Measurements from ENCODE around the gene CUL9.

The CUL9 gene

DNA sequence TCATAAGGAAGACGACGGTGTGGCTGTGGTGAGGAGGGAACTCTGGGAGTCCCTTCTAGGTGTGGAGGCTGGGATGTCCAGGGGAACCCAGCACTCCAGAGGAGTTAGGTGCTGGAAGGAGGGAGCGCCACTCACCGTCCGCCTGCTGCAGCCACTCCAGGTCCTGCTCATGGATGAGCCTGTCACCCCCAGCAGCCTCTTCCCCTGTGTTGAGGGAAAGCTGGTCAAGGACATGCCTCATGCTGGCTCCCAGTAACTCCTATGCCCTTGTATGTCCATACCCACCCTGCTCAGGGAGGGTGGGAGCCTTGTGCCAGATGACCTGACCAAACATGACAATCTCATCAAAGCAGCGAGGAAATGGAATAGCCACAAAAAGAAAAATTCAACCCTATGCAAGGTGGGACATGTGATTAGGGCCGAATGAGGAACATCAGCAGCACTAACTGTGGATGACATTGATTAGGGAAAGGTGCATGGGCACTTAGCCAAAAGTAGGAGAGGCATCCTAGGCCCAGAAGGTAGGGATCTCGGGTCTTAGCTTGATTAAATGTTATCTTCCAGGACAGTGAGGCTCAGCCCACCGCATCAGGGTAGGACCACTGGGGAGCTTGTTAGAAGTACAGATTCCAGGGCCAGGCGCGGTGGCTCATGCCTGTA, 44.3 kb downstream of the CUL9 start:
- in situ Hi-C loops (cut with MboI; ENCODE audit: low sequenced_read_pairs), result no loop called here

DNA sequence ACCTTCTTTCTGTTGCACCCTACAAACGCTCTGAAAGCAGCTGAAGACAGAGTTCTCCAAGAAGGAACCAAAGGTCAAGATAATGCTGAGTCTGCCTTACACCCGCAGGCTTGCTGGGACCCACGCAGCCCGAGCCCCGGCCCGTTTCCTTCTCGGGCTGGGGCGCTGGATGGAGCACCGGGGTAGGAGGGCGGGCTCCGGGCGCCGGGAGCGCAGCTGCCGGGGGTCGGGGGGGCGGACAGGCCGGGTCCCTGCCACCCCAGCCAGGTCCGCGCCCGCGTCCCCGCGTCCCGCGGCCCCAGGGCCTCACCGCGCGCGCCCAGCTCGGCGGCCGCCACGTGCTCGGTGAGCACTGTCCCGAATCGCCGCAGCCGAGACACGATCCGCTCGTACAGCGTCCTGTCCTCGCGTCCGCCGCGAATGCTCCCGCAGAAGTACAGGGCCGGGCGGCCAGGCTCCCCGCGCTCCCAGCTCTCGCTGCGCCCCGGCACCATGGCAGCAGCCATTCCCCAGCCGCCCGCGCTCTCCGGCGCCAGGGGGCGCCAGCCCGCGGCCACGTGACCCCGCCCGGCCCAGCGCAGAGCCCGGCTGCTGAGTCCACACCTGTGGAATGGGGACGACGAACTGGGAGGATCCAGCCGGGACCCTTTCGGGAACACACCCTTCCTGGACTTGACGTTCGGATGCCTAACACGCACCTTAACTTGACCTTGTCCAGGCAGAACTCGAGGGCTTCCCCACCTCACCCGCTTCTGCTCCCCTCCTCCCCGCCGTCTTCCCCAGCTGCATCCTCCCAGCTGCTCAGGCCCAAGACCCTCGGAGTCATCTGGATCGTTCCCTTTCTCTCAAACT, 47.2 kb downstream of the CUL9 start, which contains the start of gene DNPH1:
DNPH1 (minus strand) TSS at position 531 of the 852 bp plus-strand sequence; CDS start at position 506, 25 bp downstream.
- in situ Hi-C loops (cut with MboI; ENCODE audit: low sequenced_read_pairs), result no loop called here

DNA sequence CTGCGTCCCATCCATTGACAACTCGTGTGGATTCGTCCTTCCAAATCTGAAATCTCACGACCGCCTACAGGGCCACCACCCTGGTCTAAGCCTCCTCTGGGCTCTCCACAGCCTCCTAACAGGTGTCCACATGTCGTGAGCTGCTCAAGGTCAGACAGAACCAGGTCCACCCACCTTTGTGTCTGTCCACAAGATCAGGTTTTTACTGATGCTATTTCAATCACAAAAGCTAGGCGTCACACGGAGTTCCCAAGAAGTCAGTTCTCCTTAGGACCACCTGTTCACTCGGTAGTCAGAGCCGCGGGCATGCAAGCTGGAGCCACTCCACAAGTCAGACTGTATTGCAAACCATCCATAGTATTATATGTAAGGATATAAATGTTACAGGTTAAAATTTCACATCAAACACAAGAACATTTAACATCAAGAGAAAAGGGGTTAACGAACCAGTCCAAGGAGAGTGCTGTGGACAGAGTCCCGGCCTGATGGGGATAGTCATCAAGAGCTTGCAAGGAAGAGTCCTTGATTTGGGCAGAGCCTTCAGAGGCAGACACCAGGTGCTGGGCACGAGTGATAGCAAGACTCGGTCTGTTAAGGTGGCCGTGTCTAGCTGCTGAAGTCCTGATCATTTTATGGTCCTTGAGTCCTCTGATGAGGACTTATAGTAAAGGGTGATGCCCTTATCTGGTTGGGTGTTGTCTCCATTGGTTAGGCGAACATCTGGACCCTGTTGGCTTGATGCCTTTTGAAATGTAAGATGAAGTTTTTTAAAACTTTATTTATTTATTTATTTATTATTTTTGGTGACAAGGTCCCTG, 48.0 kb downstream of the CUL9 start:
- in situ Hi-C loops (cut with MboI; ENCODE audit: low sequenced_read_pairs), result no loop called here

DNA sequence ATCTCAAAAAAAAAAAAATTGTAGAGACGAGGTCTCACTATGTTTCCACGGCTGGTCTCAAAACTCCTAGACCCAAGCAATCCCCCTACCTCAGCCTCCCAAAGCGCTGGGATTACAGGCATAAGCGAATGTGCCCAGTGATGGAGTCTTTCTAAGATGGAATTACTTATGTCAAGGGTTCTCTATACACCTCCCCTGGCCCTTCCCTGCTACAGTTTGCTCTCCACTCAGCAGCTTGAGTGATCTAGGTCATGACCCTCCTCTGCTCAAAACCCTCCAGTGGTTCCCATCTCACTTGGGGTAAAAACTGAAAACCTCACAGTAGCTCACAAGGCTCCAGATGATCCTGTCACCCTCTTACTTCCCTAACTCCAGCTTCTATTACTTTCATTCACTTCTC, 49.1 kb downstream of the CUL9 start:
- in situ Hi-C loops (cut with MboI; ENCODE audit: low sequenced_read_pairs), result no loop called here

DNA sequence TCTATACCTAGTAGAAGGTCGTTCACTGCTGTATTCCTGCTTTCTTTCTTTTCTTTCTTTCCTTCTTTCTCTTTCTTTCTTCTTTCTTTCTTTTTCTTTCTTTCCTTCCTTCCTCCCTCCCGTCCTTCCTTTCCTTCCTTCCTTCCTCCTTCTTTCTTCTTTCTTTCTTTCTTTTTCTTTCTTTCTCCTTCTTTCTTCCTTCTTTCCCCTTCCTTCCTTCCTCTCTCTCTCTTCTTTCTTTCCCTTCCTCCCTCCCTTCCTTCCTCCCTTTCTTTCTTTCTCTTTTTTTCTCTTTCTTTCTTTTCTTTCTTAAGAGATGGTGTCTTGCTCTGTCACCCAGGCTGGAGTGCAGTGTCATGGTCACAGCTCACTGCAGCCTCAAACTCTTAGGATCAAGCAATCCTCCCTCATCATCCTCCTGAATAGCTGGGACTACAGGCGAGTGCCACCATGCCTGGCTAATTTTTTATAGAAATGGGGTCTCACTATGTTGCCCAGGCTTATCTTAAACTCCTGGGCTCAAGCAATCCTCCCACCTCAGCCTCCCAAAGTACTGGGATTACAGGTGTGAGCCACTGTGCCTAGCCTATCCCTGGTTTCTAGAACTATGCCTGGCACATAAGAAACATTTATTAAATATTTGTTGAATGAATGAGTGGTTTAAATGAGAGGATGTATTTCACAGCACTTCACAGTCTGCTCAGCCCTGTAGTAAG, 49.9 kb downstream of the CUL9 start:
- in situ Hi-C loops (cut with MboI; ENCODE audit: low sequenced_read_pairs), result no loop called here

DNA sequence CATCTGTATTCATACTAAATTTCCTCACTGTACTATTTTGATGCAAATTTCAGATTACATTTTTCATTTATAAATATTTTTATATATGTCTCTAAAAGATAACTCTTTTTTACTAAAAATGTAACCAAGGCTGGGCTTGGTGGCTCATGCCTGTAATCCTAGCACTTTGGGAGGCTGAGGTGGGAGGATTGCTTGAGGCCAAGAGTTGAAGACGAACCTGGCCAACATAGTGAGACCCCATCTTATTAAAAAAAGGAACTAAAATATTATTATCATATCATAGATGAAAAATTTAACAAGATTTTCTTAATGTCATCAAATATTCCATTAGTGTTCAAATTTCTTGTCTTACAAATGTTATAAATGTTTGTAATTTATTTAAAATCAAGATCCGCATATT, 53.8 kb downstream of the CUL9 start:
- in situ Hi-C loops (cut with MboI; ENCODE audit: low sequenced_read_pairs), result no loop called here

DNA sequence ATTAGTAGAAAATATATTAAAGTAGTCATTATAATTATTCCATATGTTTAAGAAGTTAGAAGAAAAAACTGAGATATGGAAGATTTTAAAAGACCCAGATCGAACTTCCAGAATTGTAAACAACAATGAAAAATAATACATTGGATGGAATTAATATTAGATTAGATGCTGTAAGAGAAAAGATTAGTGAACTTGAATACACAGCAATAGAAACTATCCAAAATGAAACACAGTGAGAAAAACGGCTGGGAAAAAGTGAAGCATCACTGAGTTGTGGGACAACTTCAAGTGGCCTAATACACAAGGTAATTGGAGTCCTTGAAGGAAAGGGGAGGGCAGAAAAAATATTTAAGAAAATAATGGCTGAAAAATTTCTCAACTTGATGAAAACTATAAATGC, 57.1 kb downstream of the CUL9 start:
- in situ Hi-C loops (cut with MboI; ENCODE audit: low sequenced_read_pairs), result no loop called here

DNA sequence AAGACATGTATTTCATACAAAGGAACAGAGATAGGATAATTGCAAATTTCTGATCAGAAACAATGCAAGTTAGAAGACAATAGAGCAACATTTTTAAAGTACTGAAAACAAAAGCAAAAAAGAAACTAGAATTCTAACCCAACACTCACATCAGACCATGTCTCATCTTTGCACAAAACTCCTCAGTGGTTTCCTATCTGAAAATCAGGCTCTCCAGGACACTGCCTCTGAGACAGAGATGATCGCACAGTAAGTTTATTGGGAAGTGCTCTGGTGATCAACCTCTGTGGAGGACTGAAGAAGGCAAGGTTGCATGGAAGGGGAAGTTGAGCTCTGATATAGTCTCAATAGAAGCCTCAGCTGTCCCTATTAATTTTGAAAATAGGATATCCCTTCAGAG, 59.0 kb downstream of the CUL9 start:
- in situ Hi-C loops (cut with MboI; ENCODE audit: low sequenced_read_pairs), result no loop called here

DNA sequence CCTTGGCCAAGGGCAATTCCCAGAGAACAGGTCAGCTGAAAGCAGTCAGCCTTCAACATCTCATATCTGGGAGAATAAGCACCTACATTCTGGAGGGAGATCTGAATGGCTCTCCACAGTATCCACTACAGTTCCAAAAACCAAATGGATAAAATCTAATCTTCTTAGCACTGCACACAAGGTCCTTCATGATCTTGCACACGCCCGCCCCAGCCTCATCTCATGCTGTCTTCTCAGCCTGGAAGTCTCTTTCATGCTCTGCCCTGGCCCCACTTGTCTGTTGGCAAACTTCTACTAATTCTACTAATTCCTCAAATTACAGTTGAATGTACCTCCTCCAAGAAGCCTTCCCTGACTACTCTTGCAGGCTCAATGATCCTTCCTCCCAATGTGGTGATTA, 59.5 kb downstream of the CUL9 start:
- in situ Hi-C loops (cut with MboI; ENCODE audit: low sequenced_read_pairs), result no loop called here

DNA sequence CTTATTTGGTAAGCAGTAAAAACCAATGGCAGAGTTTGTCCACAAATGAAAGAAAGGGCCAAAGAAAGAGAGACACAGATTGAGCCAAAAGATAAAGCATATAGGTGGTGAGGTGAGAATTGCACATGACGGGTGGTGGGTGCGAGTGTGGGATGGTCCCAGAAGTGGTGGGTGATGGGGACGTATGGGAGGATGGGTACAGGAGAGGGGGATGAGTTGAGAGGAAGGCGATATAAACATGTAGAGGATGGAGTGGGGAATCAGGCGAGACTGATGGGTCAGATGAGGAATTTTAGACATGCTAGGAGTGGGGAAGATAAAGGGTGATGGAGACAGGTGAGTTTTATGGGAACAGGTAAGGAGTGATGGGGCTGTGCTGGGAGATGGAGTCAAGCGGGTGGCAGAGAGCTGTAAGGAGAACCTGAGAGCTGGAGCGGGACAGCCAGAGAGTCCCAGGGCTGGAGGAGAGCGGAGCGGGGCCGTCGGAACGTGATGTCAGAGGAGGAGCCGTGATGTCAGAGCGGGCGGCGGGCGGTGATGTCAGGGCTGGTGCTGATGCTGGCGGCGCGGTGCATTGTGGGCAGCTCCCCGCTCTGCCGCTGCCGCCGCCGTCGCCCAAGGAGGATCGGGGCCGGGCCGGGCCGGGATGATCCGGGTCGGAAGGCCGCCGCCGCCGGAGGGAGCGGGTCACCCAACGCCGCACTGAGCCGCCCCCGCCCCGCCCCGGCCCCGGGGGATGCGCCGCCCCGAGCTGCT, 61.1 kb downstream of the CUL9 start, which contains the start of gene TTBK1:
TTBK1 (plus strand) TSS at position 574 of the 756 bp plus-strand sequence. CDS start 3,180 bp downstream, outside the sequence.
- in situ Hi-C loops (cut with MboI; ENCODE audit: low sequenced_read_pairs), result no loop called here

DNA sequence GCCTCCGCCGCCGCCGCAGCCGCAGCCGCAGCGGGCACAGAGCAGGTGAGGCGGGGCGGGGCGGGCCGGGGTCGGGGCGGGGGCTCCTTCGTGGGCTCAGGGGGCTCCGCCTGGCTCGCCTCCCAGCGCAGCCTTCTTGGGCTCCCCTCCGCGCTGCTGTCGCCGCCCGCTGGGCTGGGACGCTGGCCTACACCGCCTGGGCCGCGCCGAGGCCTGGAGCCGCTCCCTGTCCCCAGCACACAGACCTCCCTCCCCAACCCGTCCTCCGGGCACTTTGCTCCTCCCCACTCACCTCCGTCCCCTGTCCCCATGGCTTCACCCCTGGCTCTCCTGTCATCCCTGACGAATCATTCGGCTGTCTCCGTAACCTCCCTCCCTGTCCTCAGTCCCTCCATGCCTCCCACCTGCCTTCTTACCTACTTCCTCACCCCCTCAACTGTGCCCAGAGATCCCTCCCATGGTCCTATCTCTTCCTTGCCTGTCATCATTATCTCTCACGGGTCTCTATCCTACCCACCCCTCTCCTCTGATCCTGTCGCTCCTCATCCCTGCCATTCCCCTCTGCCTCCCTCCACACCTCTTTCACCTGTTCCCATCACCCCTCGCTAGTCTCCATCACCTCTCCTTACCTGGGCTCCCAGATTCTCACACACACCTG, 61.8 kb downstream of the CUL9 start:
- in situ Hi-C loops (cut with MboI; ENCODE audit: low sequenced_read_pairs), result no loop called here

DNA sequence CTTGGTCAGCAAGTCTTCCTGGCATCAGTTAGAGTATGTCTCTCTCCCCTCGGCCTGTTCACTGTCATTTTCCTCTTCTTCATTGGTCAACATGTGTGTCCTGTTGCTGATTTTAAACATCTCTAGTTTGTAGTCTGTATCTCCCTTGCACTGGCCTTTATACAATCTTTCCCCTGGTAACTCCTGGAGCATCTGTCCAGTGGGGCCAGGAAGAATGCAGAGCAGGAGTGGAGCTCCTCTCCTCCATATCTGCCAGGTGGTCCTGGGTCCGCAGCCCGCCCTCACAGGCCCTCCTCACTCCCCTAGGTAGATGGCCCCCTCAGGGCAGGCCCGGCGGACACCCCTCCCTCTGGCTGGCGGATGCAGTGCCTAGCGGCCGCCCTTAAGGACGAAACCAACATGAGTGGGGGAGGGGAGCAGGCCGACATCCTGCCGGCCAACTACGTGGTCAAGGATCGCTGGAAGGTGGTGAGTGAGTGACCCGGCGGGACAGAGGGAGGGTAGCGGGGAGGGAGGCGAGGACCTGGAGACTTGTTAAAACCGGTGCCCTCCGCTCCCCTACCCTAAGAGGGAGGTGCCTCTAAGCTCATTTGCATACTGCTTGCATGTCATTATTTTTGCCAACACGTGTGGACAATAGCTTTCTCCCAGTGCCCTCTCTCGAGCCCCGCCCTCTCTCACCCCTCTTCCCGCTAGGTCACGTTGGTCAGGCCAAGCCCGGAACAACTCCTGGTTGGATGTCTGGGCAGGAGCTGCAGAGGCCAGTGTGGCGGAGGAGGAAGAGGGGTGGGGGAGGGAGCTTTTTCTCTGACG, 64.5 kb downstream of the CUL9 start:
- in situ Hi-C loops (cut with MboI; ENCODE audit: low sequenced_read_pairs), result no loop called here

DNA sequence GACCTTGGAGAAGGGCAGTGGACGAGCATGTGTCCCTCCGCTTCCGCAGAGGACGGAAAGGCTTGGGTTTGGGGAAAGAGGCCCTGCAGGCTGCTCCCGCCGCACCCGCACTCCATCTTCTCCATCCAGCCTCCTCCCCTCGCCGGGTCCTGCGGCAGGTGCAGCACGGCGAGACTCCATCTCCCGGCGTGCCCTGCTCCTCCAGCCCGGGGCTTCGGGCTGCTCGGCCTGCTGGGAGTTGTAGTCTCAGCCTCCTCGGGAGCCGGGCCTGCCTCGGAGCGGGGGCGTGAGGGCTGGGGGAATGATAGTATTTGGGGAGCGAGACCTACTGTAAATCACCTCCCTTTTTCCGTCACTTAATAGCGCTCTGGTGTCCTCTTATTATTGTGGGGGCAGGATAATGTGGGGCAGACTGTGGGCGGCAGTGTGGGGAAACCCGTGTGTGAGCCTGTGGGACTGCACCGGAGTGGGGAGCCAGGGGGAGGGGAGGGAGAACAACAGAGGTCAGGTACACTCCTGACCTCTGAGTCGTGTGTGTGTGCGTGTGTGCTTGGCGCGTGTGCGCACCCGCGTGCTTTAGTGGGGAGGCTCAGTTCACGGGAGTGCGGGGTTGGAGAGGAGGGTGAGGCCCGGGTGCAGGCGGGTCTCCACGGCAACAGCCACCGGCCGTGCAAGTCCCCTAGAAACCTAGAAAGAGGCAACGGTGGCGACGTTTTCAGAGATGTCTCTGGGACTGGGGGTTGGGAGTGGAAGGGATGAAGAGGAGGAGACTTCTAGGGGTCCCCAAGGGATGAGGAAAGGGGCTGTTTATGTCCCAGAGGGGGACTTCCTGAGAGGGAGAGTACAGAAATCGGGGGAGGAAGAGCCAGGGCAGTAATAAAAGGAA, 65.4 kb downstream of the CUL9 start:
- in situ Hi-C loops (cut with MboI; ENCODE audit: low sequenced_read_pairs), result no loop called here

DNA sequence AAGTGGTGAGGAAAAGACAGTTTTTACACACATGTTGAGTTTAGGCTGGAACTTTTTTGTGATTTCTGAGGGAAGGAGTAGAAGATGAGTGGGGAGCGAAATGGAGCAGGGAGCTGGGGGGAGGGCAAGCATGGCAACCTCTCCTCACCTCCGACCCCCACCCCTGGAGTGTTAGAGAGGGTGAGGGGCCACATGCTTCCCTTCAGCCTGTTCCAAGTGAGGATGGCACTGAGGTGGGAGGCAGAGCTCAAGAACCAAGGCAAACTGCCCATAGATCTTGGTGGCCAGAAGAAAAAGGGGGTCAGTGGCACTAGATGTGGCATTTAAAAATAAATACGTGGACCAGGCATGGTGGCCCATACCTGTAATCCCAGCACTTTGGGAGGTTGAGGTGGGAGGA, 66.1 kb downstream of the CUL9 start:
- in situ Hi-C loops (cut with MboI; ENCODE audit: low sequenced_read_pairs), result no loop called here

DNA sequence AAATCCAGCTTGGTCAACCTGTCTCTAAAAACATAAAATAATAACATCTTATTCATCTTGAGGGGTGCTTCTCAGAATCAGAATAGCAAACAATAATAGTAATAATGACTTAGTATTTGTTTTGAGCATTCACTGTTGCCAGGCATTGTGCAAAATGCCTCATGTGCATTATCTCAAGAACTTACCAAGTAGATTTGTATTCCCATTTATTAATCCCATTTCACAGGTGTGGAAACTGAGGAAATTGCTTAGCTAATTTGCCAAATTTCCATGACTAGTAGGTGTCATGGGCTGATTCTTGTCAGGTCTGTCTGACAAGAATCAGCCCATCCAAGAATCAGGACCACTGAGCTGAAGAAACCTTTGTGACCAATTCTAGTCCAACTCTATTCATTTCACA, 66.8 kb downstream of the CUL9 start:
- in situ Hi-C loops (cut with MboI; ENCODE audit: low sequenced_read_pairs), result no loop called here

DNA sequence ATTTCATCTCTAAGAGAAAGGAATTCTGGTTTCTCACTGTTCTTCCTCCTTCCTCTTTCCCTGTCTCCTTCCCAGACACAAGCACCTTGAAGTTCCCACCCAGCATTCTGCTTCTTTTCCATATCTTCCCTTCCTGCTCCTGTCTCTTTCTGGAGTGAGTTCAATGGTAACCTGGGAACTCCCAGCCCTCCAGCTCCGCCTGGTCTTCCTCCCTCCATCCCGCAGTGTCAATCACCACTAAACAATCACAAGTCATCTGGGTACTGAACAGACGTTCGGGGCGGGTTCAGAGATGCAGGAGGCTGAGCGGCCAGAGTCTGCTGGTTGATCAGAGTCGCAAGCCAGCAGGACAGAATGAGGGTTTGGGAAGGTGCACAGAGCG, 69.0 kb downstream of the CUL9 start:
- in situ Hi-C loops (cut with MboI; ENCODE audit: low sequenced_read_pairs), result no loop called here

DNA sequence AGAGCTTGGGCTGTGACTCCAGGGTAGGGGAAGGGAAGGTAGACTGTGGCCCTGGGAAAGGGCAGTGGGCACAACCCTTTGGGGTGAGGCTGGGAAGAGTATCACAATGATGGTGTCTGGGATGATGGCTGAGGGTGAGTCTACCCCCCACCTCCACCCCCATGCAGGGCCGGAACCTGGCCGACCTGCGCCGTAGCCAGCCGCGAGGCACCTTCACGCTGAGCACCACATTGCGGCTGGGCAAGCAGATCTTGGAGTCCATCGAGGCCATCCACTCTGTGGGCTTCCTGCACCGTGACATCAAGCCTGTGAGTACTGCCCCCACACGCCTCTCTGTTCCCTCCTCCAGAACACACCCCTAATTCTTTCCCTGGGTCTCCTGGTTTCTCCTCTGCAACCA, 71.4 kb downstream of the CUL9 start:
- in situ Hi-C loops (cut with MboI; ENCODE audit: low sequenced_read_pairs), result no loop called here
